Ramos (cell line): ENCODE data around the gene EMC9.

Source experiments
- in situ Hi-C: fragments of 300-500 bp; cut with MboI; formaldehyde crosslinking; loops from one replicate; pipeline ENCODE4 v1.14.3; 2022; ENCODE audit warnings: low sequenced_read_pairs; ENCODE audit not compliant: unreplicated experiment

EMC9 gene

DNA sequence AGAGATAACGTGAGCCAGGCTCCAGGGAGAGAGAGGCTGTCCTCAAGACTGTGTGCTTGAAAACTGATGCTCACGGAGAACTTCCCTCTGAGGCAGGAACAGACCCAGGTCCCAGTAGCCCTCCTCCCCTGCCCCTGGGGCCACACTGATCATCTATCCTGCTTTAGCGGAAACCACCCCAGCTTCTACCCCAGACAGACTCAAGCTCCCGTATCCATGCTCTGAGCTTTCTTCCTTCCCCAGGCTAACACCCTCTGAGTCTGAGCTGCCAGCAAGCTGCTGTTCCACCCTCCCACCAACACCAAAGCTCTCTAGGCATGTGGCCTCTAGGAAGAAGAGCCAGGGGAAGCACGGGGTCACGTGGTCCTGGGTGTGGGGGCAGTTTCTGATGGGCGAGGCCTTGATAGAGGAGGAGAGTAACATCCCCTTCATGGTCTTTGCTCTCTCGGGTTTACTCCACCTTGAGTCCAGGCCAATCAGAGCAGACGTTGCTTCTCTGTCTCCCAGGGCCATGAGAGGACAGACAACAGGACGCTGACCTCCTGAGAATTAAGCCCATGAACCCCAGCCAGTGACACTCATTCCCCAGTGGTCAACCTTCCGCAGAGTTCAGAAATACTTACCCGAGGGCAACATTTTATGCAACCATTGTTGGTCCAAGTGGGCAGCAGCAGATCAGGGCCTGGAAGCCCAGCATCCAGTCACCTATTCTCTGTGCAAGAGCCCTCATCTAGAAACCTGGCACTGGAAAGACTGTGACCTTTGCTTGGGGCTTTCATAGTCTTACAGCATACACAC lies 45.9 kb downstream of the EMC9 start:
- in situ Hi-C loops: loop anchor here (25.0 kb wide), 1 partner anchor 108 kb away; the partner anchor contains the start of gene DHRS4L2

- in situ Hi-C loops: loop anchor here (25.0 kb wide), 1 partner anchor 108 kb away; the partner anchor contains the start of gene DHRS4L2
Observed at GRCh38 chr14:24094841-24095270, 46.5 kb downstream of the EMC9 start.

DNA sequence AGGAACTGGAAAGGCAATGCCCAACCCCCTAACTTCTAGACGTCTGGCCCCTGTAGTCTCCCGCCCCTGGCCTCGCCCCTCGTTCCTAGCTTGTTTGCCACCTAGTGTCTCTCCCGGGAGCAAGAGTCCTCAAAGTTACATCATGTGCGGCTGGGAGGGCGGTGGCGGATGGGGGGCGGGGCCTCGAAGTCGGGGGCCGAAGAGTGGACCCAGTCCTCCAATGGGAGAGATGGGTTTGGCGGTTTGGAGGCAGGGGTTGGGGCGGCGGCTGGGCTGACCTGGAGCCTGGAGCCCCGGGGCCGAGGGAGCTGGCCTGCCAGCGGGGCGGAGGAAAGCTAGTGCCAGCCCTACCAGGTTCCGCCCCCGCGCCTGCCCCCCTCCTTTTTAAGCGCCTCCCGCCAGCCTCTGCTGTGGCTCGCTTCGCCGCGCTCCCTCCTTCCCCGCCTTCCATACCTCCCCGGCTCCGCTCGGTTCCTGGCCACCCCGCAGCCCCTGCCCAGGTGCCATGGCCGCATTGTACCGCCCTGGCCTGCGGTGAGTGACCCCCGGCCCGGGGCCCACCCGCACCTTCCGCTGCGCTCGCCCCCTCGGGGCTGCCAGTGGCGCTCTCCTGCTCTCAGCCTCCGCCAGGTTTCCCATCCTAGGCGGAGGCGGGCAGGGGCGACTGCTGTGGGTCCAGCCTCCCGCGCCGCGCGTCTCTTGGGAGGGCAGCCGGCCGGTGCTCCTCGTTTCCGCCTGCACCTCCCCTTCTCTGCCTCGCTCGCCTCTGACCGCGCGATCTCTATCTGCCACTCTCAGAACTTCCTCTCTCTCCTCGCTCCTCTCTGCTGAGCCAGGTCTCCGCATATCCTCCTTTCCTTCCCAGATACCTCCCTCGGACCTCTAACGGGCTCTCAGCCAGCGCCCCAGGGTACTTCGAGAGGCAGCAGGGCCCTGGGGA lies 47.2 kb downstream of the EMC9 start, which contains the start of gene PCK2:
Gene PCK2, plus strand, starts transcription at position 411 of the 940 bp plus-strand sequence. Its CDS starts 95 bp downstream, at position 506.
- in situ Hi-C loops: loop anchor here (25.0 kb wide), 1 partner anchor 107 kb away; the partner anchor contains the start of gene DHRS4L2

- in situ Hi-C loops: loop anchor here (25.0 kb wide), 1 partner anchor 106 kb away; the partner anchor contains the start of gene DHRS4L2
Observed at GRCh38 chr14:24093207-24093900, 48.0 kb downstream of the EMC9 start.

DNA sequence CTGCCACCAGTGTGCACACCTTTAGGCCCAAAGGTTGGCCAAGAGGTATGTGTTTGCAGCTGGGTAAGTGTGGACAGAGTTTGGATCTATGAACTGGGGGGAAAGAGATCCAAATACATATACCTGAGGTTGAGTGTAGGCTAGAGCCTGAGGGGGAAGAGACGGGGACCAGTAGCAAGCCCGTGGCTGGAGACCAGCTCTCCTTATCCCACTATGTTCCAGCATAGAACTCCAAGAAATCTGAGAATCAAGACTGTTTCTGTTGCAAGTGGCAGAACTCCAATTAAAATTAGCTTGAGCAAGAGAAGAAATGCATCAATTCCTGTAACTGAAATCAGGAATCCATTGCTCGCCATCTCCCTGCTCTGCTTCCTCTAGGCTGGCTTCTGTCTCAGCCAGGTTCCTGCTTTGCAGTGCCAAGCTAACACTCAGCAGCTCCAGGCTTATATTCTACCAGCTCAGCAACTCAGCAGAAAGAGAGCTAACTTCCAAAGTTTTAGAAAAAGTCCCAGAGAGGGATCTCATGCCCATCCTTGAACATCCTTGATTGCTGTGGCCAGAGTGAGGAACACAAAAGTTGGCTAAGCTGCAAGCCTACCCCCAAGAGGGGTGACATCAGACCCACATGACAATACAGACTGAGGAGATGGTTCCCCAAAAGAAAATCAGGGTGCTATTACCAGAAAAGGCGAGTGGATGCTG lies 48.7 kb downstream of the EMC9 start:
- in situ Hi-C loops: loop anchor here (25.0 kb wide), 1 partner anchor 105 kb away; the partner anchor contains the start of gene DHRS4L2

GRCh38 chr14:24092110-24092504 lies 49.3 kb downstream of the EMC9 start:
- in situ Hi-C loops: loop anchor here (25.0 kb wide), 1 partner anchor 105 kb away; the partner anchor contains the start of gene DHRS4L2

DNA sequence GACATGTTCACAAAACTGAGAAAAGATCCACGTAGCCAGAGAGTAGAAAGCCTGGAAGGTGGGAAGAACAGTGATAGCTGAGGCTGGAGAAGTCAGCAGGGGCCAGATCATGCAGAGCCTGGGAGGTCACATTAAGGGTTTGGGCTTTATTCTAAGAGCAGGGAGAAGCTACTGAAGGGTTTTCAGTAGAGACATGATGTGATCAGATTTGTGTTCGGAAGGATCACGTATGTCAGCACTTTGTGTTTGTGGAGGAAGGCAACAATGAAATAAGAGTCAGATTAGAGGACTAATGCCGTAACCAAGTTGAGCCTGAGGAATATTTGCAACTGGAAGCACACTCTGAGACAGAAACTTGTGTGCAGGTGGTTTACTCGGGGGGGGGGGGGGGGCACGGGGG lies 51.5 kb downstream of the EMC9 start:
- in situ Hi-C loops: loop anchor here (25.0 kb wide), 1 partner anchor 103 kb away; the partner anchor contains the start of gene DHRS4L2
